H1 (cell line): ENCODE data around the gene PRTG. TPM values are rescaled to one million over a fixed set of nuclear protein-coding genes. Genes with fewer than 3 reads are reported as not detected.
A peak's percentile ranks its signal among the peaks of the same experiment; 100 is the strongest.

ENCODE experiments used
- CREB1 ChIP-seq: IDR thresholded peaks from 2 replicates; pipeline ENCODE4 v1.6.1; 2012; ENCODE audit warnings: inconsistent platforms
- KDM4A ChIP-seq: IDR thresholded peaks from one replicate; pipeline ENCODE4 v1.7.1; 2012; ENCODE audit warnings: low read depth, mild to moderate bottlenecking, moderate library complexity, low read length, inconsistent platforms; ENCODE audit not compliant: severe bottlenecking
- RBBP5 ChIP-seq: IDR thresholded peaks from 2 replicates; pipeline ENCODE4 v1.7.1; 2012; ENCODE audit warnings: low read depth, mild to moderate bottlenecking, inconsistent platforms, low read length, moderate library complexity, borderline replicate concordance
- polyA plus RNA-seq, 7 experiments: library from polyadenylated mRNA; depleted of rRNA in 3 of 7; stranded (reverse) in 5 of 7; unstranded in 2 of 7; fragments of >200 nt in 5 of 7; fragments of 200-250 nt in 2 of 7; gene quantifications; 1 replicate in 5 of 7; 2 replicates in 1 of 7; 4 replicates in 1 of 7; pipeline versions ENCODE4 v1.2.1 to v1.2.3, GENCODE V29; 2011 to 2013; ENCODE audit warnings: missing spikeins in 2 of 7, mixed read lengths in 2 of 7
- total RNA-seq: library from RNA; stranded (reverse); fragmentation: NEBNext Ultra II Directional; extraction: Animal tissue kit (Norgen Biotek cat#: 25700); gene quantifications from 2 replicates; pipeline ENCODE4 v1.2.1, GENCODE V29; 2021

Gene PRTG
- total and polyA plus RNA-seq, 2 of the 8 experiments (the other 6 are each of a cell fraction or from before 2014, with no cell fraction given), result 3.1 to 3.2 TPM

DNA sequence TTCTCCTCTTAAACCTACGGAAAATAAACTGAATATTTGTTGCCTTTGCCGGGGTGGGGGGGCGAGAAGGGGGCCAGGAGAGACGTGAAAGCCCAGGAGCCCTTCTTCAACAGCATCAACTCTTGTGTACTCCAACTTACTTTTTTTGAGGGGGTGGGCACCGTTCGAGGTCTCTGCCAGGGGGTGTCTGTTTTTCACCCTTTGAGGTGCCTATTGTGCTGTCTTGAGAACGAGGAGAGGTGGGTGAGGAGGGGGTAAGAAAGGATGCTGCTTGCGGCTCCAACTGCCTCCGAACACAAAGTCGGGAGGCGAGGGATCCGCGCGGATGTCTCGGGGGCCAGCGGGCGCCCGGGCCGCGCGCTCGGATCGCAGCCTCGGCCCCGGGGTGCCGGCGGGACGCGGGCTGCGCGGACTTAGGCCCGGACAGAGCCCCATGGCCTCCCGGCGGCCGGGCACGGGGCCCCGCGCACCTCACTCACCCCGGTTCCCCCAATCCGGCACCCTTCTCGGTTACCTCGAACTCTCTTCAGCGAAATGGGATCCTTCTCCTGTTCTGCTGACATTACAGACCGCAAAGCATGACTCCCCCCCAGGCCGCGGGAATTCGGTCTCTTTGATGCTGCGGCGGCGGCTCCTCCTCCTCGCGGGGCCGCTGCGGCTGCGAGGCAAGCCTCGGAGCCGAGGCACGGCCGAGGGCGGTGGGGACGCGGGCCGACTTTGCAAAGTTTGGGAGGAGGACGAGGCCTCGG is 155.5 kb downstream of the PRTG start (continued):
- 0 out of 2 replicates have a peak, but pooled peaks have one; percentile 25 for TF ChIP-seq RBBP5
- TF ChIP-seq KDM4A, result peak; percentile 78
- TF ChIP-seq CREB1, result no peak
